Ramos (cell line): ENCODE measurements around the gene NUP58.
"Not testable (repeated sequence)": the region's sequence is repeated elsewhere in the genome, so short reads cannot be mapped to it uniquely, and the experiment has no call there.

Source experiments
- in situ Hi-C: fragments of 300-500 bp; cut with MboI; formaldehyde crosslinking; loops from one replicate; pipeline ENCODE4 v1.14.3; 2022; ENCODE audit warnings: low sequenced_read_pairs; ENCODE audit not compliant: unreplicated experiment

The NUP58 gene

DNA sequence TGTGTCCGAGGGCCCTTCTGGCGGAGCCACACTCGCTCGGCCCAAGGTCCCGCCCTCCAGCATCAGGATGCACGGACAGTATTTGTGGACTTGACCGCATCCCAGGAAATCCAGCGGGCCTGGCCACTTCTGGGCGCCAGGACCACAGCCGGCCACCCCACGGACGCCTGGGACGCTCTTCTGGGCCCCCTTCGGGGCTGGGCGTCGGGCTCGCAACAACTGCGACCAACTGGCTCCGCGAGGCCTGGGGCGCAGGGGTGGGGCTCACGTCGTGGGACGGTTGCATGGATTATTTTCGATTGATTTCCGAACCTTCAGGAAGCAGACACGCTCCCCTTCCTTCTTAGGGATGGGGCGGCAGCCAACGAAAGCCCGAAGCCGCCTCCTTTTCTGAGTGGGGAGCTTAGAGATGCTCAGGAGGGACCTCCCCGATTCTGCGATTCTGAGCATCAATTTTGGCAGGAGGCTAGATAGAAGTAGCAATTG is 521 bp upstream of the NUP58 start:
- in situ Hi-C loops = no loop called here

DNA sequence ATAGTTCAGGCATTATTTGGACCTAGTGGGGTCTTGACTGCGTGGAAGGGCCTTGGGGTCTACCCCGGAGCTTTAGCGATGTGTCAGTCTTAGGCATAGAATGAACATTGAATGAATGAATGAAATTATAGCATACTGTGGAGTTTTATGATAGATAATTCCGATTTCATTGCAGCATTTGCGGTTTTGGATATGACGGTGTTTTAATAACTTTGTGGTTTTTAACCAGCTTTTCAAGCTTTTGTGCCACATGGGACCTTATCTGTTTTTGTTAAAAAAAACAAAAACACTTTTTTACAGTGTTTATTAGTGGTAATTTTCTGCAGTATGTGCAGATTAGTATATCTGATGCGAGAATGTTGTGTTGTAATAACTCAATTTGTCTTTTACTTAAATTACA is 696 bp downstream of the NUP58 start:
- in situ Hi-C loops = no loop called here

DNA sequence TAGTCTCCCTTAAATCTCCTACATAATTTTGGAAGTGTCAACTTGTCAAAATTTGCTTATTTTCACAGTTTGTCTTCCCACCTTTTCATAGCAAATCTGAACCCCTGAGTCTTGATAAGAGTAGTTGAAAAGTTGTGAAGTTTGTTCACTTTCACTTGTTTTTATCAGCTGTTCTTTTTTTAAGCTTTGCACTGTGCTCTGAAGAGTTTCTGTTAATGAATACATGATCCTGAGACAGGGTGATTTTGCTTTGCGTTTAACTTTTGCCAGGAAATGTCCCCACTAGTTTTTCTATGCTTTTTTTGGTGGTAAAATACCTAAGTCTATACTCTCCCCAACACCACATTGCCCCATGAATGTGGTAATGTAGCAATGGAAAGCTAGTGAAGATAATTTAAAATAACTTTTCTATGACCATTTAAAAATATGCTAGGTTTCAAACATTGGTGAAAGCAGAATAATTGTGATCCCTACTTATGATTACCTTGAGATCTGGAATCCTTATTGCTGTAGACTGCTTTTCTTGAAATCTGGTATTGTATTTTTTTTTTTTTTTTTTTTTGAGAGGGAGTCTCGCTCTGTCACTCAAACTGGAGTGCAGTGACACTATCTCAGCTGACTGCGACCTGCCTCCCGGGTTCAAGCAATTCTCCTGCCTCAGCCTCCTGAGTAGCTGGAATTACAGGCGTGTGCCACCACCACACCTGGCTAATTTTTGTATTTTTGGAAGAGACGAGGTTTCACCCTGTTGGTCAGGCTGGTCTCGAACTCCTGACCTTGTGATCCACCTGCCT is 5.4 kb downstream of the NUP58 start:
- in situ Hi-C loops = no loop called here

DNA sequence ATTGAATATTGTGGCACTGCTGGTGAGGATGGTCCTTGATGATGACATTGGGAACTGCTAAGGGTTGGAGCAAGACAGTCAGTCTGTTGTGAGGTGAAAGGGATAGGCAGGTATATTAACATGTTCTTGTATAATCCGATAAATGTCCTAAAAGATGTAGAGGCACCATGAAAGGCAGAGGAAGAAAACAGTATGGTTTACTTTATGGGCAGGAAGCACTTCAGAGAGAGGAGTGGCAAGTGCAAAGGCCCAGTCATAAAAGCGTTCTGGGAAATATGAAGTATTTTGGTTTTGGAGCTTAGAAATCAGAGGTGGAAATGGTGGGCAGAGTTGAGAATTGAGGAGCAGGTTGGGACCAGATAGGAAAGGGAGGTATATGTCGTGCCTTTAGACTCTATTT is 9.5 kb downstream of the NUP58 start:
- in situ Hi-C loops = no loop called here

DNA sequence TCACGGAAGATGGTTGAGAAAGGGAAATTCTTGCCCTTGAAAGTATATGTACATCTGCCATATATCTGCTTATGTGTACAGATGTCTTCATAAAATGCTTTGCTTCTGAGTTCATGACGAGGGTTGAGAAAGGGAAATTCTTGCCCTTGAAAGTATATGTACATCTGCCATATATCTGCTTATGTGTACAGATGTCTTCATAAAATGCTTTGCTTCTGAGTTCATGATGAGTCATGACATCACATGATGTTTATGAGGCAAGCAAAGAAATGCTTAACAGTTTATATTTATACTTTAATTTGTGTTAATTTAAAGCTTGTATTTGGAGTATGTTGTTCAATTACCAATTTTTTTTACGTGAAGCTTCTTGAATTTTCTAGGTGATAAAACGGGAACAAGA is 17.5 kb downstream of the NUP58 start:
- in situ Hi-C loops = not testable (repeated sequence)

DNA sequence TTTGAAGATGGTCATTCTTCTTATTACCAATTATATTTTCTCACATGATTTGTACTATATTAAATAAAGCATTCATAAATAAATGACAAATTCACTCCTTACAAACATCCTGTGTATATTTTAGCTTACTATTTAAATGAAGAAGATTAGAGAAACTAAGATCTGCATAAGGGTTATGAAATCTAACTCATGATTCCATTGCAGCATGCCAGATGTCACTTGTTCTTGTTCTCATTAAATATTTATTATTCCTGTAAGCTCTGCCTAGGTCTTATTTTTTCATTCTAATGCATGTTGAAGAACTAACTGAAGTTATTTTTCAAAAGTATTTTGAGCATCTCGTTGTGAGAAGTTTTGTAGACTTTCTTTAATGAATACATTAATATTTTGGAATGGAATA is 18.3 kb downstream of the NUP58 start:
- in situ Hi-C loops = no loop called here

DNA sequence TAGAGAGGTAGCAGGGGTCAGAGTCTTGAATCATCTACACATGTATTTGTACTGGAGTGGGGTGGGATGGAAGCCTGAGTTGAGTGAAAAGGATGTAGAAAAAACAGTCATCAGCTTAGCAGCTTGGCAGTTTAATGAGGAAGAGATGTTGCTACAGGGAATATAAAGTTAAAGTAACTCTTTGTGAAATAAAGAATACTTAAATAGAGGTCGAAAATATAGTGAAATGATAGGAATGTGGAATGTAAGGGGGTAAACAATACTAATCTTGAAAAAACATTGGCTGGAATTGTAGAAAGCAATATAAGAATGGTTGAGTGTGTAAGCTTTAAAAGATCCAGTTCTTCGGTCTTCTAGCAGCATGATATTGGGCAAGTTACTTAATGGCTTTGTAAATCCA is 22.7 kb downstream of the NUP58 start:
- in situ Hi-C loops = no loop called here

DNA sequence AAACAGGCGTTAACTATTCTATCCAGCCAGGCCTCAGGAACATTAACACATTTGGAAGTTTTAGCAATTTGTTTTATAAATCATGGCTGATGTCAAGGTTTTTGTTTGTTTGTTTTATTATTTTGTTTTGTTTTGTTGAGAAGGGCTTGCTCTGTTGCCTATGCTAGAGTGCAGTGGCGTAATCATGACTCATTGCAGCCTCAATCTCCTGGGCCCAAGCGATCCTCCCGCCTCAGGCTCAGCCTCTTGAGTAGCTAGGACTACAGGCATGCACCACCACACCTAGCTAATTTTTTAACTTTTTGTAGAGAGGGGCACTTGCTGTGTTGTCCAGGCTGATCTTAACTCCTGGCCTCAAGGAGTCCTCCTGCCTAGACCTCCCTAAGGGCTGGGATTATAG is 28.3 kb downstream of the NUP58 start:
- in situ Hi-C loops = no loop called here

DNA sequence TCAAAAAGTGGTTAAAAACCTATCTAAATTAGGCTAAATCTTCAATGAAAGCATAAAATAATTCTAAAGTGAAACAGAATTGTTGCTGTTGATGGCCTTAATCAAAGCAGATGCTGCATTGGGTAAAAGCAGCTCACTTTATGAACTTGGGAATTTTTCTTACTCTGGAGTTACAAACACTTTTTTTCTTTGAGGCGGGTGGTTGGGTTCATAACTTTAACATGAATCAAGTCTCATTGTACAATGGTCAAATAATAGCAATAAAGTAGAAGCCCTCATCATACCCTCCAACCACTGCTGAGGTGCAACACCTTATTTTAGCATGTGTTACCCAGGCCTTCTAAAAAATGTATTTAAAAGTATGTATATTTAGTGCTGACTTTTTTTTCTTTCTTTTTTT is 29.1 kb downstream of the NUP58 start:
- in situ Hi-C loops = no loop called here

DNA sequence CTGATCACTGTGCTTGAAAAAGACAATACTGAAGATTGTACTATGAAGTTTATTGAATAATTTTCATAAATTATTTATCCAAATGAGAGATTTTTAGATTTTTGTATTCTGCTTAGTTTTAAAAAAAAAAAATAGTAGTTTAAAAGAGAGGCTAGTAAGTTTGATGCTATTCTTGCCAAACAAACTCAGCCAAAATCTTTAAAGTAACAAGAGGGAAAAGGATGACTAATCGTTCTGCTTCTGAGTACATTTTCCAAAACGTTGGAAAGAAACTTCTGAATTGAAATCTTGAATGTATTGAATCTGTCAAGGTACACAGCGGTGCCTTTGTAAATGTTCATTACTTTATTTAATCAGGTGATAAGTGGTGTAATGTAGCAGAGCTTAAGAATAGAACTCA is 34.4 kb downstream of the NUP58 start:
- in situ Hi-C loops = no loop called here

DNA sequence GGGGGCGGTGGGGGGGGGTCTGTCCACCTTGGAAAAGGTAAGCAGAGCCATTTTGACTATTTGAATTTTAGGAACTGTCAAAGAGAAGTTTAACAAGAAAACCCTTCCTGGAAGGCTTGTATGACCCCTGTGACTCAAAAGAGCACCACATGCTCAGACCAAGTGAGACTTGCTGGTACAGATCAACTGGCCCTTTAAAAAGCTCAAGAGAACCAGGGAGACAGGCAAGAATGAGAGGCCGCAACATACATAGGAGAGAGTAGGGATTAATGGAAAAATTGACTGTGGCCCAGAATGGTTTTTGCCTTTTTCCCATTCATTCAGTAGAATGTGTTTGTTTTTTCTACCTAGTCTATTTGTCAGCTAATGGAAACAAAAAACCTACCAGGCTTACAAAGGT is 44.2 kb downstream of the NUP58 start:
- in situ Hi-C loops = no loop called here

DNA sequence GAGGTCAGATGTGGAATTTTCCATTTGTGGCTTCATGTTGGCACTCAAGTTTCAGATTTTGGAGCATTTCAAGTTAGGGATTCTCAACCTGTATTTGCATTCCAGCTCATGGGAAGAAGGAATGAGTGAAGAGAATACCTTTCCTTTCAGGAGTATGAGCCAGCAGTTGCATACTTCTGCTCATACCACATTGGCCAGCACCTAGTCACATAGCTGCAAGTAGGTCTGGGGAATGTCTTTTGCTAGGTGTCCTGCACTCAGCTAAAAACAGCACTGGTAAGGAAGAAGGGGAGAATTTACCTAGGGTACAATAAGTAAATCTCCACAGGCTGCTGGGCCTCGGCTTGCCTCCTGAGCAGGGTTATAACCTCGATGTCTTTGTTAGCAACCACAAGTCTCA is 45.7 kb downstream of the NUP58 start:
- in situ Hi-C loops = no loop called here

DNA sequence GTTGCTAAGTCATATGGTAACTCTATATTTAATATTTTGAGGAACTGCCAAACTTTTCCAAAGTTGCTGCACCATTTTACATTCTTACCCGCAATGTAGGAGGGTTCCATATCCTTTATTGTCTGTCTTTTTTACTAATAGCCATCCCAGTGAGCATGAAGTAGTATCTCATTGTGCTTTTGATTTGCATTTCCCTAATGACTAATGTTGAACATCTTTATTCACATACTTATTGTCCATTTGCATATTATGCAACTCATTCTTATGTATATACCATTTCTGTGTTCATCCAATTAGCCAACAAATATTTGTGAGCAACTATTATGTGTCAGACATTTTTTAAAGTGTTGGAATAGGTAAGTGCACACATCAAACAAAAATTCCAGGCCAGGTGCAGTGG is 50.0 kb downstream of the NUP58 start:
- in situ Hi-C loops = no loop called here

DNA sequence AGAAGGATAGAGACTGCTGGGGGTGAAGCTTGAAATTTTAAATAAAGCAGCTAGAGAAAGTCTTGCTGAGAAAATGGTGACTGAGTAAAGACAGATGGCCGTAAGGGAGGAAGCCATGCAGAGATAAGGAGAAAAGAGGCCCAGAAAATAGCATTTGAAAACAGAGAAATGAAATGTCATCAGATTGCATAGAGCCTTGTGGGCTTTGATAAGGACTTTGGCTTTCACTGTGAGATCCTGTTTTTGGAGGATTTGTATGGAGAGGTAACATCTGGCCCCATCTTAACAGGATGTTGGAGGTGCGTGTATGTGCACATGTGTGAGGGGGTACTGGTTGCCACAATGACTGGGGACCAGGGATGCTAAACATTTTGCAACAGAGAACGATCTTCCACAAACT is 50.8 kb downstream of the NUP58 start:
- in situ Hi-C loops = no loop called here

DNA sequence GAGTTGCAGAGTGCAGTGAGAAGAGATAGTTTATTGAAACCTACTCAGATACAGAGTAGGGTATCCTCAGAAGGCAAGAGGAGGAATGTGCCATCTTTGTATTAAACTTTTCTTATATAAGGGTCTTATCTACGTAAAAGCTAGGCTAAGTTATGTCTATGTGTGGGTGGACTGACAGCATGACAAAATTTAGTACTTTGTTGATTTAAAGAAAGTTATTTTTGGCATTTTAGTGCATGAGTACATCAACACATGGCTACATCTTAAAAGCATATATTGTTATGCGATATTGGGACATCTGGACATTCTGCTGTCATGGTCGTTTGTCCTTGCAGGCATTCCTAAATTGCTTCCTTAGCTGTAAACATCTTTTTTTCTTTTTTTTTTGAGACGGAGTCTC is 51.4 kb downstream of the NUP58 start:
- in situ Hi-C loops = no loop called here

DNA sequence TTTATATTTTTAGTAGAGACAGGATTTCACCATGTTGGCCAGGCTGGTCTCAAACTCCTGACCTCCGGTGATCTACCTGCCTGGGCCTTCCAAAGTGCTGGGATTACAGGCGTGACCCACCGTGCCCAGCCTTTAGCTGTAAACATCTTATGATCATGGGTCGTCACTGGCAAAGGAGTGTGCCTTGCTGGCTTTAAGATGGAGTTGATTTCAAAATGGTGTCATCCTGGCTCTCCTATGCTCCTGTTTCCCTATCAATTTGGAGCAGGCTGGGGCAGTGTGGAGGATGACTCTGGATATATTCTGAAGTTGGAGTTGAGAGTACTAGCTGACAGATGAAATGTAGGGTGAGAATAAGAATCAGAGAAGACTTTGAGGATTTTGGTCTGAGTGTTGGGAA is 51.9 kb downstream of the NUP58 start:
- in situ Hi-C loops = no loop called here

DNA sequence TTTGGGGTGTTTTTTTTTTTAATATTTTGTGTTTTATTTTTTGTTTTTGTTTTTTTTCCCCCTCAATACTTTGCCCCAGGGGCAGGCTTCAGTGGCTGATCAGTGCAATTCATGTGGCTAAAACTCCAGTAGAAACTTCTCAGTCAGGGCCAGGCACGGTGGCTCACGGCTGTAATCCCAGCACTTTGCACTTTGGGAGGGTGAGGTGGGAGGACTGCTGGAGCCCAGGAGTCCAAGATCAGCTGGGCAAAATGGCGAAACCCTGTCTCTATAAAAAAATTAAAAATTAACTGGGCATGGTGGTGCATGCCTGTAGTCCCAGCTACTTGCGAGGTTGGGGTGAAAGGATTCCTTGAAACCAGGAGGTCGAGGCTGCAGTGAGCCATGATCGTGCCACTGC is 53.0 kb downstream of the NUP58 start:
- in situ Hi-C loops = no loop called here

DNA sequence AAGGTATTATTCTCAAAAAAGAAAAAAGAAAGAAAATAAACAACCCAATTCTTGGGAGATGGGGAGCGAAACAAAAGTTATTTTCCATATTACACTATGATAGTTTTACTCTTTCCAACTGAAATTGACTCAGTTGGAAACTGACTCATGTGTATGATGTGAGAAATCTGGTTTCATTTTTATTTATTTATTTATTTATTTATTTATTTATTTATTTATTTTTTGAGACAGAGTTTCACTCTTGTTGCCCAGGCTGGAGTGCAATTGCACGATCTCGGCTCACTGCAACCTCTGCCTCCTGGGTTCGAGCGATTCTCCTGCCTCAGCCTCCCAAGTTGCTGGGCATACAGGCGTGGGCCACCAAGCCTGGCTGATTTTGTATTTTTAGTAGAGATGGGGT is 59.0 kb downstream of the NUP58 start:
- in situ Hi-C loops = not testable (repeated sequence)

DNA sequence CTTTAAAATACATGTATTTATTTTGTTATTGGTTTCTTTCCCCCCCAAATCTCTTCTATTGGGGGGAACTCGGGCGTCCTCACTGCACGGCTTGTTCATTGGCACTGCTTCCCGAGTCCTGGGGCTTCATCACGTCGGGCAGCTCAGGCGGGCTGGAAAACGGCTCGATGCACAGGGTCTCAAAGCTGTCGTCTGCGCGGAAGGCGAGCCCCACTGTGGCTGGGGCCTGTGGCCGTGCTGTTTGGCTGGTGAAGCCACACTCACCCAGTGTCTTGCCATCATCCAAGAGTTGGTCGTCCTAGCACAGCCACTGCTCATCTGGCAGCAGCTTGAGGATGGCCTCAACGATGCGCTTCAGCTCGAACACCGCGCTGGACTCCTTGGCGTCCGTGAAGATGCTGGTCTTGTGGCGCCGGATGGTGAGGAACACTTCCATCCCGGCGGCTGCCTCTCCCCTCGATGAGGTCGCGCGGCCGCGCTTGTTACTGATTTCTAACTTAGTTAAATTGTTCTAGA is 64.4 kb downstream of the NUP58 start:
- in situ Hi-C loops = no loop called here

DNA sequence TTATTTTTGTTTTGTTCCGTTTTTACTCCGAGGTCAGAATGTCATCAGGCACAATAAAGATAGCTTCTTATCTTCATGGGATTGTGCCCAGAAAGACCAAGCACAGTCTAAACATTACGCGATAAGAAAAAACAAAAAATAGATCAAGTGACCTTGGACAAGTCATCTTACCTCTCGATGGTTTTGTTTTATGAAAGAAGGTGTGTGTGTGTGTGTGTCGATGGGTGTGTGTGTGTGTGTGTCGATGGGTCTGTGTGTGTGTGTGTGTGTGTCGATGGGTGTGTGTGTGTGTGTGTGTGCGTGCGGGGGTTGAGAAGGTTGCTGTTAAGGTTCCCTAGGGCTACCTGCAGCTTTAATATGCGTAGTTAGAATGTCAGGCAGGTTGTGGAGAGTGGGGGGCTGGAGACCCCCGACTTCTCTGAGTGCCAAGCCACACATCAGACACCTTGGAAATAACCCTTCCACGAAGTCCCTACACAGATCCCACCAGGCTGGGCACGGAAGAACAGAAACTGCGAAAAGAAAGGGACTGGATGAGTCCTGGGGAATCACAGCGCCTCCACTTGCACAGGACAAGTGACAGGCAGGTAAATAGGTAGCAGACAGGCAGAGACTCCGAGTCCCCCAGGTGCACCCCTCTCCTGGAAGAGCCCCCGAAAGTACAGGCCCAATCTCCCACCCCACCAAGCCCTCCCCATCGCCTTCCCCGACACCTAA is 69.9 kb downstream of the NUP58 start:
- in situ Hi-C loops = no loop called here

DNA sequence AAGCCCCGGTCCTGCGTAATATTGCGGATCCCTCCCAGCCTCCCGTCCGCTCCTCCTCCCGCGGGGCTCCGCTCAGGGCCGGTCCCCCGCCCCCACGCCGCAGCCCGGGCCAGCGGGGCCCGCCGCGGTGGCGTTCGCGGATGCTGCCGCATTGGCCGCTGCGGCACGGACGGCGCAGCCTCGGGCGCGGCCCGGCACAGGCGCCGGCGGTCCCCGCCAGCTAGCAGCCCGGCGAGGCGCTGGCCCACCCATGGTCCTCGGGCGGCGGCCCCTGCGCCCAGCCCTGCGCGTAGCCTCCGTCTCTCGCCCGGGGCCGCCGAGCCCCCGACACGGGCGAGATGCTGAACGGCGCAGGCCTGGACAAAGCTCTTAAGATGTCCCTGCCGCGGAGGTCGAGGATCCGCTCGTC is 70.5 kb downstream of the NUP58 start, which contains the start of gene ATP8A2:
ATP8A2 (plus strand) TSS at position 100 of the 409 bp plus-strand sequence; CDS start at position 339, 239 bp downstream.
- in situ Hi-C loops = no loop called here
